ENCODE data around the gene METTL3. TPM values are rescaled to one million over a fixed set of nuclear protein-coding genes. Genes with fewer than 3 reads are reported as not detected.

Gene METTL3
- 10 to 100 TPM; 20.2 to 41.9 (median 29.5) TPM for total RNA-seq

DNA sequence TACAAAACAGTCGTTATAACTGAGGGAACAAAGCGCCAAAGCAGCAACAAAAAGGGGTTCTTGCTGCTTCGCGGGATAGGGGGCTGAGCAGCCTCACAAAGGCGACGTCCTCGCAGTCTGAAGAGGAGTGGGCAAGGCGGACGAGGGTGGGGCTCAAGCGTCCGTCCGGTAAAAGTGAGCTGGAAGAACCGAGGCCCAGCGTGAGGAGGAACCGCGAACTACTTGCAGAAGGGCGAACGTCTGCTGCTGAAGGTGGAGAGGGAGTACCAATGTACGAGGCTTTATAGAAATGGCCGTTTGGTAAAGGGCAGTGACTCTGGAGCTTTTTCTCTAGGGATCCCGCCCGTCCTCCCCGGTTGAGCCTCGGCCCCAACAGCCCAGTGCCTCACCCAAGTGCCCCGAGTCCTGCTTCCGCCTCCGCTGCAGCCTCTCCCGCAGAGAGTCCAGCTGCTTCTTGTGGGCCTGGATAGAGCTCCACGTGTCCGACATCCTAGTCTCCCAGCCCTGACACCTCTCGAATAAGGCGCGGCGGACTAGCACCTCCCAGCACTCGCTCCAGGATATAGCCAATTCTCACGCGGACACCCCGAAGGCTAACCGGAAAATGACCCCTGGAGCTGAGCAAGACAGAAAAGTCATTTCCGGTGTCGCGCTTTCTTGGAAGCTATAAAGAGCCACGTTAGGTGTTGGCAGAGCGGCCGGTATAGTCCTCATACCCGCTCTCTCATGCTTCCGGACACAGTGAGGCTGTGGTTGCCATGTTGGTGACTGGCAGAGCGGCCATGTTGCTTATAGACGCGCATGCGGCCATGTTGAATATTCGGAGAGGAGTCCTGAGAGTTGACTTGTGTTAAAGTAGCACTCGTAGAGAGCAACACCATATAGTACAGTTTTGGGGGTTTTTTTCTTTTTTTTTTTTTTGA is at the start of gene METTL3:
METTL3 (minus strand) TSS at position 606 of the 923 bp plus-strand sequence; CDS start at position 489, 117 bp downstream.
- Histone ChIP-seq H3K27me3 (no peaks in the 10 kb centered on the region), H3K27ac (peak within 1 kb of the TSS; percentile 85 to 90 (median 88)), H3K4me1 (peaks cover 4 to 20% (median 17%) of the 10 kb centered on the region in 4 donors), H3K9me3 (no peaks in the 10 kb centered on the region), H3K36me3 (no peaks in the 10 kb centered on the region), H3K4me3 (peak within 1 kb of the TSS; percentile 75 to 95 (median 80))
- in situ Hi-C loops (cut with MboI; ENCODE audit: low pct_ligation_motif_present in 1 of 4, low pct_unique_long_range_greater_than_20kb in 1 of 4, low sequenced_read_pairs in 3 of 4) = no loop called here
- TF ChIP-seq POLR2A (IDR thresholded peaks at IDR 0.05) (peak; percentile 64), EP300 (IDR thresholded peaks at IDR 0.05; ENCODE audit: low read depth) (no peak), POLR2AphosphoS5 (IDR thresholded peaks at IDR 0.05) (peak; percentile 56 to 83 (median 75))
- TF ChIP-seq, protein P1, sequence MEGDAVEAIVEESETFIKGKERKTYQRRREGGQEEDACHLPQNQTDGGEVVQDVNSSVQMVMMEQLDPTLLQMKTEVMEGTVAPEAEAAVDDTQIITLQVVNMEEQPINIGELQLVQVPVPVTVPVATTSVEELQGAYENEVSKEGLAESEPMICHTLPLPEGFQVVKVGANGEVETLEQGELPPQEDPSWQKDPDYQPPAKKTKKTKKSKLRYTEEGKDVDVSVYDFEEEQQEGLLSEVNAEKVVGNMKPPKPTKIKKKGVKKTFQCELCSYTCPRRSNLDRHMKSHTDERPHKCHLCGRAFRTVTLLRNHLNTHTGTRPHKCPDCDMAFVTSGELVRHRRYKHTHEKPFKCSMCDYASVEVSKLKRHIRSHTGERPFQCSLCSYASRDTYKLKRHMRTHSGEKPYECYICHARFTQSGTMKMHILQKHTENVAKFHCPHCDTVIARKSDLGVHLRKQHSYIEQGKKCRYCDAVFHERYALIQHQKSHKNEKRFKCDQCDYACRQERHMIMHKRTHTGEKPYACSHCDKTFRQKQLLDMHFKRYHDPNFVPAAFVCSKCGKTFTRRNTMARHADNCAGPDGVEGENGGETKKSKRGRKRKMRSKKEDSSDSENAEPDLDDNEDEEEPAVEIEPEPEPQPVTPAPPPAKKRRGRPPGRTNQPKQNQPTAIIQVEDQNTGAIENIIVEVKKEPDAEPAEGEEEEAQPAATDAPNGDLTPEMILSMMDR (IDR thresholded peaks at IDR 0.05) = no peak
- WGBS, 2 donors (ENCODE audit: low coverage in 1 of 2) = 0 to 1% methylated on average over 4 to 51 of the region's 53 CpGs
- intact Hi-C loops (cut with DNase I; ENCODE audit: low total_unique reads) = no loop called here
- DNase-seq = peak; percentile 98

DNA sequence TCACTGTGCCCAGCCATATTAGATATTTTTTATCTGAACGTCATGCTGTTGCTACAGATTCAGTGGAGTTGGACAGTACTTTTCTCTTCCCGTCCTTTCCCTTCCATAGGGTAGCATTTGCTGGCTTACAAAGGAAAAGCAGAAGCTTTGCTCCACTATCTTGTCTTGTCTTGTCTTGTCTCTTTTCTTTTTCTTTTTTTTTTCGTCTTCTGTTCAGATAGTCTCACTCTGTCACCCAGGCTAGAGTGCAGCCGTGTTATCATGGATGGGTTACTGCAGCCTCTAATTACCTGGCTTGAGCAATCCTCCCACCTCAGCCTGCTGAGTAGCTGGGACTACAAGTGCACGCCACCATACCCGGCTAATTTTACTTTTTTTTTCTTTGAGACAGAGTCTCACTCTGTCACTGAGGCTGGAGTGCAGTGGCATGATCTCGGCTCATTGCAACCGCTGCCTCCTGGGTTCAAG is 47.6 kb upstream of the METTL3 start:
- in situ Hi-C loops (cut with MboI; ENCODE audit: low pct_ligation_motif_present in 1 of 4, low pct_unique_long_range_greater_than_20kb in 1 of 4, low sequenced_read_pairs in 3 of 4) = no loop called here
- 77 to 78% methylated on average over 7 to 8 of the region's 8 CpGs for WGBS, 2 donors (ENCODE audit: low coverage in 1 of 2)

DNA sequence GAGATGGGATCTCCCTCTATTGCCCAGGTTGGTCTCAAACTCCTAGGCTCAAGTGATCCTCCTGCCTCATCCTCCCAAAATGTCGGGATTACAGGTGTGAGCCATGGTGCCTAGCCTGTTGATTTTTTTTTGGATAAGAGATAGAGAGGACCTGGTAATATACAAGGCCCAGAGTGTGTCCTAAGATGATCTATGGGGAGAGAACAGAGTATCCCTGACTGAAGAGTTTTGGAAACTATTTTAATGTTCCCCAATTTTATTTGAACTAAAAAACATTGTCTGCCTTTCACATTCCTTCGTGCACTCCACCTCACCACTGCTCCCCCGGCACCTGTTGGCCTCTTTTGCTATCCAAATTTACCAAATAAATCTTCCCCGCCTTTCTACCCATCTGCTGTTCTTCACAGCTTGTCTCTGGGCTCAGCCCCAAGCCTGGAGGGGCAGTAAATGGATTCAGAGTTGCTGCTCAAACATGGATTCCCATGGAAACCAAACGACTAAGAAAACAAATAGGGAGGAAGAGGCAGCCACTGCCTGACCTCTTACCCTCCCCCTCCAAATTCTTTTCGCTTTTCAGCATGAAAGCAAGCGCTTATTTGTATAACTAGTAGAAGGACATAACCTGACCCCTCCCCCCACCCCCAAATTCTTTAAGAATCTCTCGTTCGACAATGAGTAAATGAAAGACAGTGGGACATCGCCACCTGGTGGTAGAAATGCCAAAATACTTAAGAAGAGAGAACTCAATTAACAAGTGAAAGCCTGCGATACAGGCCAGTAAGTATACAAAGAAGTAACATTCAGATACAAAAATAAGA is 46.2 kb upstream of the METTL3 start:
- in situ Hi-C loops (cut with MboI; ENCODE audit: low pct_ligation_motif_present in 1 of 4, low pct_unique_long_range_greater_than_20kb in 1 of 4, low sequenced_read_pairs in 3 of 4) = no loop called here
- whole genome bisulfite sequencing, 2 donors (ENCODE audit: low coverage in 1 of 2) = 8 to 12% methylated on average over 10 to 11 of the region's 11 CpGs
- Histone ChIP-seq H3K36me3 (no peaks in the 10 kb centered on the region), H3K9me3 (no peaks in the 10 kb centered on the region), H3K27me3 (no peaks in the 10 kb centered on the region), H3K4me1 (peaks cover 0 to 9% (median 5%) of the 10 kb centered on the region in 4 donors), H3K4me3 (peak overlapping the region in 2 of 4 donors; percentile 19 to 39), H3K27ac (peak overlapping the region; percentile 54 to 79 (median 61))
- peak; percentile 77 for DNase-seq
- no peak for TF ChIP-seq POLR2A (IDR thresholded peaks at IDR 0.05)
- TF ChIP-seq, protein P1 (IDR thresholded peaks at IDR 0.05) = peak; percentile 70 to 83 (median 74)
- no peak for TF ChIP-seq EP300 (IDR thresholded peaks at IDR 0.05; ENCODE audit: low read depth)
- TF ChIP-seq POLR2AphosphoS5 (IDR thresholded peaks at IDR 0.05) = peak in 1 of 3 donors; percentile 7
- intact Hi-C loops (cut with DNase I; ENCODE audit: low total_unique reads) = loop anchor here (5.0 kb wide), 2 partner anchors 100 to 875 kb away; partner anchors contain the start of genes CHD8 and RNASE4

More for the DNA sequence above, 47.6 kb upstream of the METTL3 start:
- no peaks in the 10 kb centered on the region for H3K36me3 ChIP-seq
- H3K27ac ChIP-seq = no peak overlapping the region
- no peak overlapping the region for H3K4me3 ChIP-seq
- TF ChIP-seq EP300 (IDR thresholded peaks at IDR 0.05; ENCODE audit: low read depth) = no peak
- H3K9me3 ChIP-seq = no peaks in the 10 kb centered on the region
- intact Hi-C loops (cut with DNase I; ENCODE audit: low total_unique reads) = loop anchor here (5.0 kb wide), 2 partner anchors 101 to 876 kb away; partner anchors contain the start of genes CHD8 and RNASE4
- DNase-seq = no peak
- H3K4me1 ChIP-seq = peaks cover 0 to 9% (median 5%) of the 10 kb centered on the region in 4 donors
- no peaks in the 10 kb centered on the region for H3K27me3 ChIP-seq

DNA sequence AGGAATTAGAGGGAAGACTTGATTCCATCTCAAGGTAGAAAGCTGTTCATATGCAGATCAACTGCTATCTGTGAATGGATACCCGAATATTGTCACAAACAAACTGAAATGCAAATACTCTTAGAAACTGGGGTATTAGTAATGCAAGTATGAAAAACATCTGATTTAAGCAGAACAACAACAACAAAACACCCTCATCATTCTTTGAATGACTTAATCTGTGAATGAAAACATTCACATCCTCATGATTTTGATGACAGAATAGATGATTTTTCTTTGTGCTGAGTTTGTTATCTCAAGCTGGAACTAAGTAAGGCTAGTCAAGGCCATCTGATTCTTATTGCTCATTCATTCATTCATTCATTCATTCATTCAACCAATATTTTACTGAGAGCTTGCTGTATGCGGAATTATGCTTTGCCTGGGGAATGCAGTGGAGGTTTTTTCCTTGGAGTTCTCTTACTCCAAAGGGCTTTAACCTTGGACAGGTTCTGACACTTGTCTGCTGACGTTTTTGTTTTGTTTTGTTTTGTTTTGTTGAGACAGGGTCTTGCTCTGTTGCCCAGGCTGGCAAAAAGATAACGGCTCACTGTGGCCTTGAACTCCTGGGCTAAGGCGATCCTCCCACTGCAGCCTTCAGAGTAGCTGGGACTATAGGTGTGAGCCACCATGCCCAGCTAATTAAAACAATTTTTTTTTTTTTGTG is 45.4 kb upstream of the METTL3 start:
- in situ Hi-C loops (cut with MboI; ENCODE audit: low pct_ligation_motif_present in 1 of 4, low pct_unique_long_range_greater_than_20kb in 1 of 4, low sequenced_read_pairs in 3 of 4) = no loop called here
- H3K4me3 ChIP-seq = no peak overlapping the region
- H3K4me1 ChIP-seq = peaks cover 0 to 9% (median 5%) of the 10 kb centered on the region in 4 donors
- H3K9me3 ChIP-seq = no peaks in the 10 kb centered on the region
- H3K36me3 ChIP-seq = no peaks in the 10 kb centered on the region
- intact Hi-C loops (cut with DNase I; ENCODE audit: low total_unique reads) = loop anchor here (5.0 kb wide), 2 partner anchors 99 to 874 kb away; partner anchors contain the start of genes CHD8 and RNASE4
- no peak for TF ChIP-seq POLR2A (IDR thresholded peaks at IDR 0.05)
- no peak for TF ChIP-seq POLR2AphosphoS5 (IDR thresholded peaks at IDR 0.05)
- TF ChIP-seq EP300 (IDR thresholded peaks at IDR 0.05; ENCODE audit: low read depth) = no peak
- TF ChIP-seq, protein P1 (IDR thresholded peaks at IDR 0.05) = no peak
- H3K27ac ChIP-seq = peak overlapping the region; percentile 54 to 79 (median 61)
- no peaks in the 10 kb centered on the region for H3K27me3 ChIP-seq
- no peak for DNase-seq
- 66 to 67% methylated on average over 5 of the region's 5 CpGs for WGBS, 2 donors (ENCODE audit: low coverage in 1 of 2)

All from transverse colon (tissue), 4 donors.